HG03439 (cell line): ENCODE results near the gene STYX.

Experiments
- ATAC-seq: cut with Tn5 transposase; IDR thresholded peaks from one replicate; pipeline ENCODE4 v1.9.1; 2021; ENCODE audit warnings: mild to moderate bottlenecking, moderate library complexity; ENCODE audit not compliant: unreplicated experiment

The STYX gene

GRCh38 chr14:52729925-52730708, at the start of gene STYX:
STYX (plus strand) TSS chr14:52730166; CDS start chr14:52730475, 309 bp downstream.
- peak; percentile 94 for ATAC-seq

- ATAC-seq, result no peak
These were observed 45.9 kb upstream of the STYX start for GRCh38 chr14:52683985-52684520.

GRCh38 chr14:52686176-52686575, 43.8 kb upstream of the STYX start:
- no peak for ATAC-seq

GRCh38 chr14:52690983-52691760, 38.8 kb upstream of the STYX start:
- no peak for ATAC-seq

- ATAC-seq, result no peak
These were observed 37.6 kb upstream of the STYX start for GRCh38 chr14:52692248-52692962.

GRCh38 chr14:52693036-52693435, 36.9 kb upstream of the STYX start:
- no peak for ATAC-seq

GRCh38 chr14:52693532-52693931, 36.4 kb upstream of the STYX start:
- no peak for ATAC-seq

GRCh38 chr14:52694761-52695480, 35.0 kb upstream of the STYX start:
- peak; percentile 46 for ATAC-seq

GRCh38 chr14:52695481-52696091, 34.4 kb upstream of the STYX start, which contains the start of gene ERO1A:
ERO1A (minus strand) TSS chr14:52695558; CDS start chr14:52695481, 77 bp downstream.
- ATAC-seq, result peak; percentile 74

- no peak for ATAC-seq
These were observed 29.2 kb upstream of the STYX start for GRCh38 chr14:52700701-52701172.

- no peak for ATAC-seq
These were observed 28.7 kb upstream of the STYX start for GRCh38 chr14:52701223-52701622.

- ATAC-seq, result no peak
These were observed 26.7 kb upstream of the STYX start for GRCh38 chr14:52703225-52703624.

- ATAC-seq, result no peak
These were observed 26.3 kb upstream of the STYX start for GRCh38 chr14:52703664-52704063.

- ATAC-seq, result no peak
These were observed 23.7 kb upstream of the STYX start for GRCh38 chr14:52706286-52706685.

GRCh38 chr14:52706724-52707706, 23.0 kb upstream of the STYX start, which contains the start of gene PSMC6:
PSMC6 (plus strand) TSS chr14:52707200; CDS start chr14:52707220, 20 bp downstream.
- ATAC-seq, result peak; percentile 98

- ATAC-seq, result no peak
These were observed 18.3 kb upstream of the STYX start for GRCh38 chr14:52711666-52712065.

- no peak for ATAC-seq
These were observed 13.8 kb upstream of the STYX start for GRCh38 chr14:52716155-52716554.

GRCh38 chr14:52723514-52724359, 6.2 kb upstream of the STYX start:
- no peak for ATAC-seq
